HG02938 (cell line): ENCODE results near the gene NTSR2.

Experiments
- ATAC-seq: cut with Tn5 transposase; IDR thresholded peaks from one replicate; pipeline ENCODE4 v1.9.1; 2021; ENCODE audit warnings: mild to moderate bottlenecking, moderate library complexity; ENCODE audit not compliant: unreplicated experiment

The NTSR2 gene

GRCh38 chr2:11699686-11700670 is 30.0 kb upstream of the NTSR2 start:
- ATAC-seq = no peak

- ATAC-seq = no peak
These were observed 28.3 kb upstream of the NTSR2 start for GRCh38 chr2:11698009-11698922.

GRCh38 chr2:11697103-11697871 is 27.3 kb upstream of the NTSR2 start:
- ATAC-seq = no peak

- ATAC-seq = no peak
These were observed 26.7 kb upstream of the NTSR2 start for GRCh38 chr2:11696736-11697102.

GRCh38 chr2:11695576-11695975 is 25.6 kb upstream of the NTSR2 start:
- ATAC-seq = no peak

- ATAC-seq = peak; percentile 77
These were observed 23.0 kb upstream of the NTSR2 start for GRCh38 chr2:11692966-11693521.

- ATAC-seq = no peak
These were observed 21.2 kb upstream of the NTSR2 start for GRCh38 chr2:11691076-11691660.

- peak; percentile 79 for ATAC-seq
These were observed 18.5 kb upstream of the NTSR2 start for GRCh38 chr2:11688222-11689069.

- ATAC-seq = no peak
These were observed 17.7 kb upstream of the NTSR2 start for GRCh38 chr2:11687736-11688135.

- ATAC-seq = no peak
These were observed 16.0 kb upstream of the NTSR2 start for GRCh38 chr2:11685906-11686470.

- ATAC-seq = no peak
These were observed 15.0 kb upstream of the NTSR2 start for GRCh38 chr2:11684894-11685460.

- no peak for ATAC-seq
These were observed 14.0 kb upstream of the NTSR2 start for GRCh38 chr2:11683966-11684365.

GRCh38 chr2:11683476-11683875 is 13.5 kb upstream of the NTSR2 start:
- no peak for ATAC-seq

- no peak for ATAC-seq
These were observed 12.6 kb upstream of the NTSR2 start for GRCh38 chr2:11682590-11682915.

GRCh38 chr2:11681722-11682589 is 12.0 kb upstream of the NTSR2 start:
- no peak for ATAC-seq

- no peak for ATAC-seq
These were observed 11.1 kb upstream of the NTSR2 start for GRCh38 chr2:11680901-11681721.
